ENCODE results near the gene GIGYF1.
"Not testable (repeated sequence)": the region's sequence is repeated elsewhere in the genome, so short reads cannot be mapped to it uniquely, and the experiment has no call there.

GIGYF1 gene

DNA sequence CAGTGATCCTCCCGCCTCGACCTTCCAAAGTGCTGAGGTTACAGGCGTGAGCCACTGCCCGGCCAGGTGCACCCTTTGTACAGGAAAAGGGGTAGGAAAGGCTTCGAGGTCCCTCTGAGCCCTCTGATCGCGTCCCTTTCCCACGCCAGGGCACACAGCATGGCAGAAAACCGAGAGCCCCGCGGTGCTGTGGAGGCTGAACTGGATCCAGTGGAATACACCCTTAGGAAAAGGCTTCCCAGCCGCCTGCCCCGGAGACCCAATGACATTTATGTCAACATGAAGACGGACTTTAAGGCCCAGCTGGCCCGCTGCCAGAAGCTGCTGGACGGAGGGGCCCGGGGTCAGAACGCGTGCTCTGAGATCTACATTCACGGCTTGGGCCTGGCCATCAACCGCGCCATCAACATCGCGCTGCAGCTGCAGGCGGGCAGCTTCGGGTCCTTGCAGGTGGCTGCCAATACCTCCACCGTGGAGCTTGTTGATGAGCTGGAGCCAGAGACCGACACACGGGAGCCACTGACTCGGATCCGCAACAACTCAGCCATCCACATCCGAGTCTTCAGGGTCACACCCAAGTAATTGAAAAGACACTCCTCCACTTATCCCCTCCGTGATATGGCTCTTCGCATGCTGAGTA, 12.7 kb upstream of the GIGYF1 start:
- DNase-seq (ENCODE audit: low read depth in 2 of 2), result no peak

DNA sequence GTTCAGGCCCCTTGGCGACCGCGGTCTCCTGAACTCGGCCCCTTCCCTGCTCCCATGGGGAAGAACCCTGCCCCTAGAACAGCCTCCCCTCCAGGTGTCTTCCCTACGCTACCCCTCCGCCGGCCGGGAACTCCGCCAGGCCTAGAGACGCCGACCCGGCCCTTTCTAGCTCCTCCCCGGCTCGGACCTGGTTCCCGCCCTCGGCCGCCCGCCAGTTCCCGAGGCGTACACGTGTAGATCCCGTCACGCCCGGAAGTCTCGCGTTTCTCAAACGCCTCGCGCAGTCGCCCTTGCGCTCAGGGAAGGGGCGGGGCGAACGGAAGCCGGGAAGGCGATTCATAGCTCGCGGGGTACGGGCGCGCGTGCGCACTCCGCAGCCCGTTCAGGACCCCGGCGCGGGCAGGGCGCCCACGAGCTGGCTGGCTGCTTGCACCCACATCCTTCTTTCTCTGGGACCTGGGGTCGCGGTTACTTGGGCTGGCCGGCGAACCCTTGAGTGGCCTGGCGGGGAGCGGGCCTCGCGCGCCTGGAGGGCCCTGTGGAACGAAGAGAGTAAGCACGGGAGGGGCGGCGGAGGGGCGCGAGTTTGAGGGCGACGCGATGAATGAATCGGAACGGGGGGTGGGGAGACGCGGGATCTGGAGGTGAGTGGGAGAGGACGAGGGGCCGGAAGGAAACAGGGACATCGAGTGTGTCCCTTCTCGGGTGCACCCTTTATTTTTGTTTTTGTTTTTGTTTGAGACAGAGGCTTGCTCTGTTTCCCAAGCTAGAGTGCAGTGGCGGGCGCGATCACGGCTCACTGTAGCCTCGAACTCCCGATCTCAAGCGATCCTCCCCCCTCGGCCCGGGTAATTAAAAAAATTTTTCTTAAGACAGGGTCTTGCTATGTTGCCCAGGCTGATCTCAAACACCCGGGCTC, 12.0 kb upstream of the GIGYF1 start, which contains the start of gene POP7:
Gene POP7 (plus strand): TSS at position 369 of the 919 bp plus-strand sequence. CDS start 710 bp downstream, outside the sequence.
- DNase-seq (ENCODE audit: low read depth in 2 of 2), result peak; percentile 97

DNA sequence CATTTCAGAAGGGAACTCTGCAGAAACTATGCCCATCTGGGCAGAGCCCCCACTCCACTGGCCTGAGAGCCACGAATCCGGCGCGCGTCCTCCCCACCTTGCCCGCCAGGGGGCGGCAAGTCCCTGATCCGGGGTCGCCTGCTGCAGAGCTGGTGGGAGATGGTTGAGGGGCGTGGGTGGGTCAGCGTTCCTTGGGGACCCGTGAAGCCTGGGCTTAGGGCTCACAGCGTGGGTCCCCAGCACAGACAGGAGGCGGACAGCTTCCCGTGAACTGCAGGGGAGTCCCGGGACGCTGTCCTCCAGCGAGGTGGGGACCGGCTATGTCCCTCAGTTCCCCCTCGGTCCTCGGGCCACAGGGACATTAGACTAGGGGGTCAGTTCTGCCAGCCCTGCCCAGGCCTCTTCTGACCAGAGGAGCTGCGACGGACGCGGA, 11.3 kb upstream of the GIGYF1 start:
- peak; percentile 58 to 61 for DNase-seq (ENCODE audit: low read depth in 2 of 2)

DNA sequence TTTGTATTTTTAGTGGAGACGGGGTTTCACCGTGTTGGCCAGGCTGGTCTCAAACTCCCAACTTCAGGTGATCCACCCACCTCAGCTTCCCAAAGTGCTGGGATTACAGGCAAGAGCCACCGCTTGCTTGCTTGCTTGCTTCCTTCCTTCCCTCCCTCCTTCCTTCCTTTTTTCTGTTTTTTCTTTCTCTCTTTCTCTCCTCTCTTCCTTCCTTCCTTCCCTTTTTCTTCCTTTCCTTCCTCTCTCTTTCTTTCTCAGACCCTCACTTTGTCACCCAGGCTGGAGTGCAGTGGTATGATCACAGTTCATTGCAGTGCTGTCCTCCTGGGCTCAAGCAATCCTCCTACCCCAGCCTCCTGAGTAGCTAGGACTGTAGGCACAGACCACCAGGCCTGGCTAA, 7.0 kb upstream of the GIGYF1 start:
- DNase-seq (ENCODE audit: low read depth in 2 of 2), result not testable (repeated sequence)

DNA sequence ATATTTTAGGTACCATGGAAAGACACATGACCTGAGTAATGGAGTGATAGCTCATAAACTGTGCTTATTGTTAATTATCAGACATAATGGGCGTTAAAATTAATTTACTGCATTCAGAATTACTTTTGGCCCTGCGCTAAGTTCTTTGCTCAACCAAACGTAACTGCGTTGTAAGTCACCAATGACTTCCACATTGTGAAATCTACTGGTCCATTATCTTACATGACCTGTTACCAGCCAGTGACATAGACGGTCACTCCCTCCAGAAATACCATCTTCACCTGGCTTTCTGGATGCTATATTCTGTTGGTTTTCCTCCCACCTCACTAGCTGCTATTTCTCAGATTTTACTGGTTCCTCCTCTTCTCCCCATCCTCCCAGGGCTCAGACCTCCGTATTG, 5.0 kb upstream of the GIGYF1 start:
- DNase-seq (ENCODE audit: low read depth in 2 of 2), result no peak

DNA sequence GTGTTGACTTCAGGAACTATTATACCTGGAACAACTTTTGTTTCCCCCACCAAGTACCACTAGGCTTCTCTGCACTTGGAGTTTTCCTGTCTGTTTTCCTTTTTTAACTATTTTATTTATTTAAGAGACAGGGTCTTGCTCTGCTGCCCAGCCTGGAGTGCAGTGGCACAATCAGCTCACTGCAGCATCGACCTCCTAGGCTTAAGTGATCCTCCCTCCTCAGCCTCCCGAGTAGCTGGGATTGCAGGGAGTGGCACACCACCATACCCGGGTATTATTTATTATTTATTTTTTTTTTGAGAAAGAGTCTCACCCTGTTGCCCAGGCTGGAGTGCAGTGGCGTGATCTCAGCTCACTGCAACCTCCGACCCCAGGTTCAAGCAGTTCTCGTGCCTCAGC, 2.1 kb upstream of the GIGYF1 start:
- DNase-seq (ENCODE audit: low read depth in 2 of 2), result no peak

DNA sequence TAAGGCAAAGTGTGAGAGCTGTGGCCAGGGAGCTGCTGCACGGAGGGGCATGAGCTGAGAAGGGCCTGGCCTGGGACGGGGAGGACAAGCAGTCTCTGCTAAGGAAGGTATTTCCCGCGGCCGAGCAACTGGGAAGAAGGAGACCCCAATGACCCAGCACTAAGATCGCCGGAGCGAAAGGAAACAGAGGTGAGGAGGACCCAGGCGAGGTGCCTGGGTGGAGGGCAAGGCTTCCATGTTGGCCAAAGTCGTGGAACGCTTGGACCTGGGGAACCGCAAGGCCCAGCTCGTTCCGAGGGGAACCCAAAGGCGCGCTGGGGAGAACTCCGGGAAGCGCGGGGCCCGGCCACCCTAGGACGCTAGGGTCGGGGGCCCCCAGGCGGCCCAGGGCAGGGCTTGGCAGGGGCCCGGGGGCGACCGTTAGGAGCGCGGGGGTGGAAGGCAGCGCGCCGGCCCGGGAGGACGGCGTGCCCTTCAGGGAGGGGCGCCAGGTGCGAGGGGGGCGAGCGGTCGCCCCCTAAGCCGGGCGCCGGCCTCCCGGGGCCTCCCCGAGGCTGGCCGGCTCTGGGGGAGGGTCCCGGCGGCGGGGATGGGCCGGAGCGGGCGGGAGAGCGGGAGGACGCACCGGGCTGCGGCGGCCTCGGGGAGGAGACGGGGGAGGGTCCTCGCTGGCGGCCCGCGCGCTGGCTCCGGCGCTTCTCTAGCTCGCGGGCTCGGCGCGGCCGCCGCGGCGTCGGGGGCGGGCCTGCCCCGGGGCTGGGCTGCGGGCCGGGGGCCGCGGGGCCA, 545 bp downstream of the GIGYF1 start:
- DNase-seq (ENCODE audit: low read depth in 2 of 2), result no peak

DNA sequence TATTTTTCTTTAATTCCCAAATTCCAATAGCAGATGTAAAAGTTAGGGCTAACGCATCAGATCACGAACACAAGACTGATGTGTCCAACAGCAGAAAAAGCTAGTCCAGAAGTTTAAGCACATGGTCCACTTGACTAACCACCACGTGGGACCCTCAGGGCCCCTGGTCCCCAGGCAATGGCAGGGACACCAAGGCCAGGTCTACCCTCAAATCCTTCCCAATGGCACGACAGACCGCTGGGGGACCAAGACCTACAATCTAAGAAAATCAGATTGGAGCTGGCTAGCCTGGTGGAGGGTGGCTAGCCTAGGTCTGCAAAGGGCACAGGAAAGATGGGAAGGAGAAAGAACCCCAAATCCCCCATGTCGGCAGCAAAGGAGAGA, 1.5 kb downstream of the GIGYF1 start:
- no peak for DNase-seq (ENCODE audit: low read depth in 2 of 2)

DNA sequence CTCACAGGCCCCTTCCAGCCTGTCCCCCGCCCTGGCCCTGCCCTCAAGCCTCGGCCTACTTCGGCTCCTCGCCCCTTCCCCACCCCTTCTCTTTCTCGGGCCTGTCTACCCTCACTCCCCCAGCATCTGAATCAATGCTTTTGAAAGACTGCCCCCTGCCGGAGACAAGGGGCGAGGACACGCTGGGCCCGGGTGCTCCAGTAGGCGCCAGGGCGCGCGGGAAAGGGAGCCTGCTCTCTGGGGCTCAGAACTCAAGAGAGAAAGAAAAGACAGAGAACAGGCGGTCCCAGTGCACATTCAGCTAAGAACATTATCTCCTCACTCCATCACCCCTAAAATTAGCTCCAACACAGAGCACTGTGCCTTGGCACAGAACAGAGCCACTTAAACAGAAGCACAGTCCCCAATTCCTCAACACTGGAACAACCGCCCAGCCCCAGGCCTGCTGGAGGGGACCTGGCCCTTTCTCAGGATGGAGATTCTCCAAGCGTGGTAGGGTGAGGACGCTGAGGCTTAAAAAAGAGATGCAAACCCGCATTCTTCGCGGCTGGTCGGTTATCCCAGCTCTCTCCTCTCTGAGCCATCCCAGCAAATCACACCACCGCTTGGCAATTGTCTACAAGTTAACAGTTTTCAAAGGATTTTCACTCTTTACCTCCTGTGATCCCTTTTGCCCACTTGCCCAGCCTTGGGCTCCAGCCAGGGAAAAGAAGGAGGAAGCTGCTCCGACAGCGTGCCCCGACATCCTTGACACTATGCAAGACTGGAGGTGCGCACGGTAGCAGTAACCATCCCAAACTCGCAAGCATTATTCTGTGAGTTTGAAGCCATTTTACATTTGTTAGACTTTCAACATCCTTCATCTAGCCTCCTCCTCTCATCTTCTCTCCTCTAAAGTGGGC, 2.1 kb downstream of the GIGYF1 start:
- peak; percentile 61 to 64 for DNase-seq (ENCODE audit: low read depth in 2 of 2)

DNA sequence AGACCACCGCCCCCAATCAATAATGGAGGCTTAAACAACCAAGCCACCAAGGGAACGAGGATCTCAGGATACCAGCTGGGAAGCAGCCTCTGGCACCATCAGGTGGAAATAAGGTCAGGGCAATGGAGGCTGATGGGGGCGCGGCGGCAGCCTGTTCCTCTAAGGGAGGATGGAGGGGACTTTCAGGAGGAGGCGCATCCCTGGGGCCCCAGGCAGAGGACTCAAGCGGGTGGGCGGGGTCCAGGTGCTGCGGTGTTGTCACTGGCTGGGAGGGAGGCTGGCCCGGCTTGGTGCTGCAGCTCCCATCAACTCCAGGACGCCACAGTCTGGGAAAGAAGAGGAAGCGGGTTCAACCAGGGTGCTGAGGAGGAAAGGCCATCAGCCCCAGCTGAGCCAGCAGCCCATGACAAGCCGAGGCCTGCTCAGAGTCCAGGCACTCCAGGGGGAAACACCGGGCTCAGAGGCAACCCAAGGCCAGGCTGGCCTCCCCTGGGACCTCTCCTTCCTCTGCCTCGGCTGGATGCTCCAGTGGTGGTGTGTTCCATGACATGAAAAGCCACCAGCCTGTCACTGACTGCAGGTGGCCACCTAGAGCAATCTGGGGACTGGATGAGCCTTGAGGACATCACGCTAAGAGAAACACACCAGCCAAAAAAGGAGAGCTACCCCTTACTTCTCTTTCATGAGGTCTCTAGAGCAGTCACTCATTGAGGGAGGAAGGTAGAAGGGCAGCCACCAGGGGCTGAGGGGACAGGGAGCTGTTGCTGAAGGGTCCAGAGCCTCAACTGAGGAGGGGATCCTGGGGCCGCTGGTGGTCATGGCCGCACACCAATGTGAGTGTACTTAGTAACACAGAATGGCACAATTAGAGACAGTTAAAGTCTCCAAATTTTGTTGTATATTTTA, 4.6 kb downstream of the GIGYF1 start:
- DNase-seq (ENCODE audit: low read depth in 2 of 2), result no peak

DNA sequence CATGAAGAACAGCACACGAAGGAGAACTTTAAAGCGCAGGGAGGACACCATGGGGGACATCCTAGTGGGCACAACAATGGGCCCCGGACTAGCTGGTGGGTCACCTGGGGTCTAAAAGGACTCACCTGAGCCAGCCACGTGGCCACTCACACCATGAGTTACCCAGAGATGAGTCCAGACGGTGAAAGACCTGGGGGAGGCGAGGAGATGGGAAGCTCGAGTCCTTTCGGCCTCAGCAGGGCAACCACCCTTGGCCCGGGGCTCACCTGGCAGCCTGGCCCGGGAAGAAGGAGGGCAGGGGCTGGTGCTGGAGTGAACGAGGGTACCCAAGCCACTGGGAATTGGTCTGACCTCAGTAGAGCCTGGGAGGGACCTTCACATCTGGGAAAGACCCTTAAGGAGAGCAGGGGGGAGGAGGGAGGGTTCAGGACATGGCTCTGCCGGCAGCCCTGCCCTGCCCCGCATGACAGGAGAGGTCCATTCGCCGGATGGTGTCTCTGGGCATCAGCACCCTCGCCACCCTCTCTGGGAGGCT, 5.7 kb downstream of the GIGYF1 start:
- no peak for DNase-seq (ENCODE audit: low read depth in 2 of 2)

DNA sequence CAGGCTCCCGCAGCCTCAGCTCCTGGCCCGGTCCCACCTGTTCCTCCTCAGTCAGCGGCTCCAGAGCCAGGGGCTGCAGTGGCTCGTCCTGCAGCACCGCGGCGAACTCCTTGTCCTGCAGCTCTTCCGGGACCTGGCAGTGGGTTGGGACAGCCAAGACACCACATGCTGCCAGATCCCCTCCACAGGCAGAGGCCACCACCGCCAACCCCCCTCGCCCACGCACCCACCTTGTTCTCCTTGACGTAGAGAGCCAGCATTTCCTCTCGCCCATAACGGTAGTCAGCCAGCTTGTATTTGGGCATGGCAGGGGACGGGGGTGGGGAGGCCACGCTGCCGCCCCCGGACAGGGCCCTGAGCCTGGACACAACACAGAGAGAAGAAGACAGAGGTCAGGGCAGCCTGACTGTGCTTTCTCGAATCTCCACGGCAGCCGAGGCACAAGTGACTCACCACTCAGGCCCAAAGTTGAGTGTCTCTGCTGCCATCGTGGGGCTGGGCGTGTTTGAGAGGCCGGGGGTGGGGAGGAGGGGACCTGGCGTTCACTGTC, 6.2 kb downstream of the GIGYF1 start:
- no peak for DNase-seq (ENCODE audit: low read depth in 2 of 2)

DNA sequence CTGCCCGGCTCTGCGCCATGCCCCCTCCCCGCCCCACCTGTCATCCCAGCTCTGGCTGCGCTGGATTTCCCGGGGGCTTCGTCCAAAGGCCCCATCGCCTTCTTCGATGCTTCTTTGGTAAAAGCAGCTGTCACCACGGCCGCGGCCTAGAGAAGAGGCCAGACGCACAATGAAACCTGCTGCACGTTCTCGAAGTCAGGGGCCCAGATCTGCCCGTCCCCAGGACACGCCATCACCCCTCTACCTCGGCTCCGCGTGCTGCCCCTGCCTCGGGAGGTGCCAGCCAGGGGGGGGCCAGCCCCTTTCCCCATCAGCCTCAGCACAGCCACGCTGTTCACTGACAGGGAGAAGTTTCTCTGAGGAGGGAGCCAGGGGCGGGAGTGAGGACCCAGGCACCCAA, 6.8 kb downstream of the GIGYF1 start:
- no peak for DNase-seq (ENCODE audit: low read depth in 2 of 2)

DNA sequence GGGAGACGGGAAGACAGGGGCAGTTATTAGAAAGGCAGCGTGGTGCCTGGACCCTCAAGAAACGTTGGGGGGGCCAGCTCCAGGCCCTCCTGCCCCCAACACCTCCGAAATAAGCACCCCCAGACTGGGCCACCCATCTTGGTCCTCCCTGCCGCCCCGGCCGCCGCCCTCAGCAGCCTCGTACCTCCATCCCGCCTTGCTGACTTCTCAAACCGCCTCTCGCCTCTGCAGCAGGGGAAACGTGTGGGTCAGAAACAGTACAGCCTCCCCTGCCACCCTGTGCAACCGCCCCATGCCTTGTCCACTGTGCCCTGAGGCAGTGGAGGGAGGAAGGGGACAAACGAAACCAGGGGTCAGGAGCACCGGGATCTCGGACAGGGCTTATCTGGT, 7.2 kb downstream of the GIGYF1 start:
- no peak for DNase-seq (ENCODE audit: low read depth in 2 of 2)

DNA sequence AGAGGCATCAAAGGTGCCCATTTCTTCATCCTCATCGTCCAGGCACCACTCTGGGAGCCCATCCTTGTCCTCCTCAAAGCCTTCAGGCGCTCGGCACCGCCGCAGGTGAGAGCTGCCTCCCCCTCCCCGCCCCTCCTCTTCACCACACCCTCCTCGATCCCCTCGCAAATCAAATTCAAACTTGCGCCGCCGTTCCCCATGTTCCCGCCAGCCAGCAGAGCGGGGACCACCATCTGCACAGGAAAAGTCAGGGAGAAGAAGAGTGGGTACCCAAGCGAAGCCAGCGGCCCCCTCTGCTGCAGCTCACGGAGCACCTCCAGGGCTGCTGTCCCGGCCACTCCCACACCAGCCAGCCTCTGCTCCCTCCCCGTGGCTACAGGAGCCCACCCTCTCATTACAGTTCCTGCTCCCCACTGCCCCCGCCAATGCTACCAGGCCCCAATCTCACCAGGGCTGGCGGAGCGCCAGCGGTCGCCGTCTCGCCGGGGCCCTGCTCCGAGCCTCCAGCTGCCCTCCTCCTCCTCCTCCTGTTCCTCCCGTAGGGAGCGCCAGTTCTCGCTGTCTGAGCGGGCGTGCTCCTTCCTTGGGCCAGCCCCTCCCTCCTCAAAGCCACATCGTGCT, 7.7 kb downstream of the GIGYF1 start:
- DNase-seq (ENCODE audit: low read depth in 2 of 2), result no peak

DNA sequence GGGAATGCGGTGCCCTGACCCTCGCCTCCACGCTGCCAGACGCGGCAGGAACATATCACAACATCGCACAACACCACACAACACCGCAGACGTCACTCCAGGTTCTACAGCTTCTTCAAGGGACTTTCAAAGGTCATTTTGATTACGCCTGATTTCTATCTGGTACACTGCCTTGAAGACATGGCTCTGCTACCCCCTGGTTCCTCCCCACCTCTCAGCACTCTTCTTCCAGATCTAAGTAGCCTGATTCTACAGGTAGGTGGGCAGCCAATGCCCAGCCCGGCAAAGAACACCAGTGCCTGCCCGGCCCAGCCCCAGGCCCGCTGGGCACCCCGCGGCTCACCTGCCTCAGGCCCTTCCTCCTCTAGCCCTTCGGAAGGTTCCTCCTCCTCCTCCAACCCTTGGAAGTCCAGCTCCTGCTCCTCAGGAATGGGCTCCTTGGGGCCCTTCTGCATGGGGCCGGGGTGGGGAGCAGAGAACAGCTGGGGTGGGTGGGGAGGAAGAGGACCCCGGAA, 8.4 kb downstream of the GIGYF1 start:
- DNase-seq (ENCODE audit: low read depth in 2 of 2), result no peak

DNA sequence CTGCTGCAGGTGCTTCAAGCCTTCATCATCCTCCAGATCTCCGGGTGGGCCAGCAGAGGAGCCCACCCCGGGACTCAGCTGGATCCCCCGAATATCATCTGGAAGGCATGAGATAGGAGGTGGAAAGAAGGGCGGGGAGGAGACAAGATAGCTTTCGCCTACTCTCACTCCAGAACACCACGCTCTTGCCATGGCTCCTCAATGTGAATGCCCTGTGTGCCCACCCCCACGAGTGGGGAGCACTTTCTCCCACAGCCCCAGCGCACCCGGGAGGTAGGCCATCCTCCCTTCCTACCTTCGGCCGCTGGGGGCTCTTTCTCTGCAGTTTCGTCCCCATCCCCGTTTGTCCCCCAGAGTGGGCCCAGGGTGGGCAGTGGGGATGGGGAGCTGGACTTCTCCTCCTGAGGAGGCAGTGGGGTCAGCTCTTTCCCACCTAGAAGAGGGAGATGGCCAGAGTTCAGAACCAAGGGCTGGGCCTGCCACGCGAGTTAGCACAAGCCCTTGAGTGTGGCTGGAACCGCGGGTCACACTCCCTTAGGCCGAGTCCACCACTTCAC, 8.9 kb downstream of the GIGYF1 start:
- DNase-seq (ENCODE audit: low read depth in 2 of 2), result no peak

DNA sequence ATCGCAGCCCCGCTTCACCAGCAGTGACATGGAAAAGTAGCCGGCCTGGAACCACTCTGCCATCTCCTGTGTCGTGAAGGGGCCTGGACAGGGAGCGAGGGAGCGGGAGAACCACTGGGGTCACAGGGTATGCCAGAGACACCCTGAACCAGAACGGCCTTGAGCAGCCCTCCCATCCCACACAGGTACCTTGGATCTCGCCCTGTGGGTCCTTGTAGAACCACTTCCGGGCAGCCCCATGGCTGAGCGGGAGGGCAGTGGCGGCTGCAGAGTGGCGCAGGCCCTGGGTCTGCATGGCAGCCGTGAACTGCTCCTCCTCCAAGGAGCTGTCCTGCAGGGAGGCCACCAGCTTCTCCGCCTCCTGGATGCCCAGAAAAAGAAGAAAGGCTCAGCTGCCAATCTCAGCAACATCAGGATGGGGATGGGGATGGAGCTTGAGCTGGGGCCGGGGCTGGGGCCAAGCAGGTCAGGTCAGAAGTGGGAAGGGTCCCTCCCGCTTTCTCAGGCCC, 9.5 kb downstream of the GIGYF1 start:
- DNase-seq (ENCODE audit: low read depth in 2 of 2), result no peak
